Esophagus squamous epithelium (tissue), 5 donors: Measurements from ENCODE around the gene PML. TPM values are rescaled to one million over a fixed set of nuclear protein-coding genes. Genes with fewer than 3 reads are reported as not detected.

Experiments used
- DNase-seq: peaks from one replicate; lab custom pipeline; 2025; lab: John Stamatoyannopoulos, UW
- H3K27ac ChIP-seq, 4 donors: fragments of 200-600 bp; sonication (generic); one replicate each; pipeline ENCODE4 v1.5.1; 2016 to 2019; ENCODE audit warnings: mild to moderate bottlenecking in 1 of 4
- H3K27me3 ChIP-seq, 4 donors: fragments of 200-600 bp; sonication (generic); 1 replicate in 3 of 4; 2 replicates in 1 of 4; pipeline versions ENCODE4 v1.5.1 to v1.6.0; 2017 to 2021; ENCODE audit warnings: antibody characterized with exemption in 1 of 4
- H3K36me3 ChIP-seq, 3 donors: fragments of 200-600 bp; sonication (generic); one replicate each; pipeline ENCODE4 v1.5.1; 2016 to 2019
- H3K4me1 ChIP-seq, 3 donors: fragments of 200-600 bp; sonication (generic); one replicate each; pipeline ENCODE4 v1.5.1; 2017 to 2019
- H3K4me3 ChIP-seq, 4 donors: fragments of 200-600 bp; sonication (generic); 1 replicate in 3 of 4; 2 replicates in 1 of 4; pipeline ENCODE4 v1.5.1; 2016 to 2019; ENCODE audit warnings: mild to moderate bottlenecking in 2 of 4, moderate library complexity in 1 of 4
- H3K9me3 ChIP-seq, 3 donors: fragments of 200-600 bp; sonication (generic); one replicate each; pipeline ENCODE4 v1.5.1; 2016 to 2019
- CTCF ChIP-seq, 6 experiments: fragments of 450-650 bp in 4 of 6; fragments of 200-600 bp in 2 of 6; sonication (generic) in 2 of 6; IDR thresholded peaks; one replicate each; pipeline ENCODE4 v1.5.1; 2016 to 2019; ENCODE audit warnings: antibody characterized with exemption in 6 of 6, mild to moderate bottlenecking in 4 of 6, moderate library complexity in 4 of 6
- POLR2A ChIP-seq, 4 donors: fragments of 450-650 bp; IDR thresholded peaks; one replicate each; pipeline ENCODE4 v1.6.1; 2017; ENCODE audit warnings: antibody characterized with exemption in 4 of 4, mild to moderate bottlenecking in 4 of 4, moderate library complexity in 3 of 4
- WGBS, 2 donors: methylation state at CpG; one replicate each; pipeline ENCODE4 v1.1.5; 2018; 5-methylcytosine and 5-hydroxymethylcytosine counted together
- intact Hi-C: fragments of 100-400 bp; cut with DNase I; formaldehyde crosslinking; loops from one replicate; pipeline ENCODE4 v1.15.0; 2022
- total RNA-seq, 4 donors: library from RNA; depleted of rRNA; stranded (reverse); fragments of >200 nt; gene quantifications; one replicate each; pipeline ENCODE4 v1.1.0, GENCODE V29; 2016
- donor health status: DM: yes; HTN: yes; CAD: no.

The PML gene
- total RNA-seq, 4 donors from 2014 or later = 34.0 to 52.3 (median 44.5) TPM

- no peak for DNase-seq
- no peaks in the 10 kb centered on the region for H3K27me3 ChIP-seq
- H3K36me3 ChIP-seq = peaks cover 0 to 25% (median 0%) of the 10 kb centered on the region in 3 donors
- no peak for TF ChIP-seq CTCF (IDR thresholded peaks at IDR 0.05)
- no peak for TF ChIP-seq POLR2A (IDR thresholded peaks at IDR 0.05)
- H3K4me3 ChIP-seq = no peak overlapping the region
- WGBS, 2 donors = 82 to 85% methylated on average over 7 to 10 of the region's 13 CpGs
- H3K9me3 ChIP-seq = no peaks in the 10 kb centered on the region
- intact Hi-C loops = no loop called here
- H3K27ac ChIP-seq = peak overlapping the region; percentile 75 to 98 (median 89)
- H3K4me1 ChIP-seq = peaks cover 10 to 43% (median 22%) of the 10 kb centered on the region in 3 donors
Observed at GRCh38 chr15:73951601-73952000, 42.9 kb upstream of the PML start.

GRCh38 chr15:73952171-73952912 lies 42.2 kb upstream of the PML start:
- peak overlapping the region; percentile 75 to 98 (median 89) for H3K27ac ChIP-seq
- no peaks in the 10 kb centered on the region for H3K9me3 ChIP-seq
- H3K4me1 ChIP-seq = peaks cover 10 to 51% (median 24%) of the 10 kb centered on the region in 3 donors
- H3K27me3 ChIP-seq = no peaks in the 10 kb centered on the region
- intact Hi-C loops = no loop called here
- H3K36me3 ChIP-seq = peaks cover 0 to 18% (median 0%) of the 10 kb centered on the region in 3 donors
- 83 to 88% methylated on average over 6 to 10 of the region's 21 CpGs for WGBS, 2 donors
- TF ChIP-seq POLR2A (IDR thresholded peaks at IDR 0.05) (no peak), CTCF (IDR thresholded peaks at IDR 0.05) (no peak)
- no peak for DNase-seq
- H3K4me3 ChIP-seq = no peak overlapping the region

- Histone ChIP-seq H3K4me3 (no peak overlapping the region), H3K27ac (peak overlapping the region; percentile 75 to 98 (median 89)), H3K27me3 (no peaks in the 10 kb centered on the region), H3K36me3 (peaks cover 0 to 10% (median 0%) of the 10 kb centered on the region in 3 donors), H3K4me1 (peaks cover 10 to 52% (median 24%) of the 10 kb centered on the region in 3 donors), H3K9me3 (no peaks in the 10 kb centered on the region)
- intact Hi-C loops = no loop called here
- TF ChIP-seq POLR2A (IDR thresholded peaks at IDR 0.05) = no peak
- TF ChIP-seq CTCF (IDR thresholded peaks at IDR 0.05) = no peak
- no peak for DNase-seq
- 70 to 71% methylated on average over 2 to 4 of the region's 10 CpGs for WGBS, 2 donors
Observed at GRCh38 chr15:73952913-73953750, 41.4 kb upstream of the PML start.

- no peaks in the 10 kb centered on the region for H3K9me3 ChIP-seq
- H3K27ac ChIP-seq = no peak overlapping the region
- peaks cover 0 to 2% (median 0%) of the 10 kb centered on the region in 3 donors for H3K36me3 ChIP-seq
- TF ChIP-seq CTCF (IDR thresholded peaks at IDR 0.05) = no peak
- no peak for TF ChIP-seq POLR2A (IDR thresholded peaks at IDR 0.05)
- intact Hi-C loops = no loop called here
- DNase-seq = no peak
- H3K4me3 ChIP-seq = no peak overlapping the region
- WGBS, 2 donors = 86 to 91% methylated on average over 12 to 14 of the region's 27 CpGs
- peaks cover 10 to 52% (median 24%) of the 10 kb centered on the region in 3 donors for H3K4me1 ChIP-seq
- no peaks in the 10 kb centered on the region for H3K27me3 ChIP-seq
Observed at GRCh38 chr15:73954188-73955145, 40.0 kb upstream of the PML start.
